Ascending aorta (tissue), 2 donors: ENCODE results near the gene HDDC2. TPM values are rescaled to one million over a fixed set of nuclear protein-coding genes. Genes with fewer than 3 reads are reported as not detected.

Source experiments
- DNase-seq, 2 donors: peaks; one replicate each; pipeline ENCODE4 v3.0.0-alpha.2; 2019; ENCODE audit warnings: low spot score in 2 of 2
- H3K27ac ChIP-seq, 2 donors: fragments of 200-600 bp; sonication (generic); one replicate each; pipeline ENCODE4 v1.5.1; 2016 to 2017; ENCODE audit warnings: mild to moderate bottlenecking in 1 of 2
- H3K27me3 ChIP-seq: fragments of 200-600 bp; sonication (generic); one replicate; pipeline ENCODE4 v1.5.1; 2017
- H3K36me3 ChIP-seq, 2 donors: fragments of 200-600 bp; sonication (generic); one replicate each; pipeline ENCODE4 v1.5.1; 2016
- H3K4me1 ChIP-seq, 2 donors: fragments of 200-600 bp; sonication (generic); one replicate each; pipeline ENCODE4 v1.5.1; 2016 to 2017; ENCODE audit warnings: mild to moderate bottlenecking in 1 of 2
- H3K4me3 ChIP-seq, 2 donors: fragments of 200-600 bp; sonication (generic); one replicate each; pipeline ENCODE4 v1.5.1; 2016 to 2017; ENCODE audit warnings: mild to moderate bottlenecking in 1 of 2
- H3K9me3 ChIP-seq, 2 donors: fragments of 200-600 bp; sonication (generic); one replicate each; pipeline ENCODE4 v1.5.1; 2016
- CTCF ChIP-seq, 3 experiments: fragments of 200-600 bp in 2 of 3; fragments of 450-650 bp in 1 of 3; sonication (generic) in 2 of 3; IDR thresholded peaks; one replicate each; pipeline ENCODE4 v1.5.1; 2016 to 2019; ENCODE audit warnings: antibody characterized with exemption in 3 of 3, mild to moderate bottlenecking in 1 of 3, moderate library complexity in 1 of 3
- intact Hi-C: fragments of 100-400 bp; cut with DNase I; formaldehyde crosslinking; loops from one replicate; pipeline ENCODE4 v1.15.1; 2023
- total RNA-seq: library from RNA; depleted of rRNA; stranded (reverse); fragments of >200 nt; gene quantifications from one replicate; pipeline ENCODE4 v1.1.0, GENCODE V29; 2016

The HDDC2 gene
- total RNA-seq, 1 donor from 2014 or later, result 2.4 TPM

- Histone ChIP-seq H3K27me3 (no peaks in the 10 kb centered on the region), H3K4me3 (no peak overlapping the region), H3K27ac (no peak overlapping the region), H3K9me3 (no peaks in the 10 kb centered on the region), H3K36me3 (no peaks in the 10 kb centered on the region), H3K4me1 (no peaks in the 10 kb centered on the region)
- intact Hi-C loops, result no loop called here
- TF ChIP-seq CTCF (IDR thresholded peaks at IDR 0.05), result no peak
- DNase-seq, result no peak
These were observed 21.6 kb upstream of the HDDC2 start for GRCh38 chr6:125323376-125323775.

GRCh38 chr6:125316621-125317020, 14.9 kb upstream of the HDDC2 start:
- intact Hi-C loops, result loop anchor here (10.0 kb wide), 1 partner anchor 228 kb away; no protein-coding TSS in a partner anchor
- no peak for DNase-seq
- Histone ChIP-seq H3K4me3 (no peak overlapping the region), H3K9me3 (no peaks in the 10 kb centered on the region), H3K36me3 (no peaks in the 10 kb centered on the region), H3K4me1 (no peaks in the 10 kb centered on the region), H3K27ac (peak overlapping the region; percentile 5 to 34), H3K27me3 (no peaks in the 10 kb centered on the region)
- TF ChIP-seq CTCF (IDR thresholded peaks at IDR 0.05), result no peak

GRCh38 chr6:125315548-125315947, 13.8 kb upstream of the HDDC2 start:
- intact Hi-C loops, result loop anchor here (10.0 kb wide), 1 partner anchor 229 kb away; no protein-coding TSS in a partner anchor
- H3K4me1 ChIP-seq, result no peaks in the 10 kb centered on the region
- TF ChIP-seq CTCF (IDR thresholded peaks at IDR 0.05), result no peak
- H3K27ac ChIP-seq, result peak overlapping the region; percentile 5 to 34
- H3K4me3 ChIP-seq, result no peak overlapping the region
- no peak for DNase-seq
- H3K27me3 ChIP-seq, result no peaks in the 10 kb centered on the region
- no peaks in the 10 kb centered on the region for H3K9me3 ChIP-seq
- no peaks in the 10 kb centered on the region for H3K36me3 ChIP-seq

GRCh38 chr6:125314009-125314581, 12.3 kb upstream of the HDDC2 start:
- Histone ChIP-seq H3K4me3 (no peak overlapping the region), H3K9me3 (no peaks in the 10 kb centered on the region), H3K4me1 (no peaks in the 10 kb centered on the region), H3K27ac (peak overlapping the region in 1 of 2 donors; percentile 29), H3K36me3 (no peaks in the 10 kb centered on the region), H3K27me3 (no peaks in the 10 kb centered on the region)
- peak; percentile 77 to 90 (median 83) for TF ChIP-seq CTCF (IDR thresholded peaks at IDR 0.05)
- intact Hi-C loops, result loop anchor here (1.0 to 10.0 kb wide), 4 partner anchors 48 to 658 kb away; no protein-coding TSS in a partner anchor
- DNase-seq, result peak; percentile 9 to 87

GRCh38 chr6:125312950-125313349, 11.2 kb upstream of the HDDC2 start:
- TF ChIP-seq CTCF (IDR thresholded peaks at IDR 0.05), result no peak
- no peak overlapping the region for H3K4me3 ChIP-seq
- no peak overlapping the region for H3K27ac ChIP-seq
- no peaks in the 10 kb centered on the region for H3K4me1 ChIP-seq
- no peaks in the 10 kb centered on the region for H3K36me3 ChIP-seq
- H3K9me3 ChIP-seq, result no peaks in the 10 kb centered on the region
- no peaks in the 10 kb centered on the region for H3K27me3 ChIP-seq
- DNase-seq, result no peak
- intact Hi-C loops, result loop anchor here (5.0 to 10.0 kb wide), 3 partner anchors 49 to 659 kb away; no protein-coding TSS in a partner anchor
